Common myeloid progenitor, CD34-positive (primary cell): ENCODE data around the gene SELL.
"Not testable (repeated sequence)": the region's sequence is repeated elsewhere in the genome, so short reads cannot be mapped to it uniquely, and the experiment has no call there.

Experiments
- CTCF ChIA-PET: fragments of 350-600 bp; sonication (Branson Sonifier 250); formaldehyde crosslinking; loops from one replicate; lab custom pipeline; 2021; ENCODE audit warnings: antibody characterized with exemption; lab: Charles Lee
- POLR2A ChIA-PET: fragments of 350-600 bp; sonication (Branson Sonifier 250); formaldehyde crosslinking; loops from one replicate; lab custom pipeline; 2021; ENCODE audit warnings: antibody characterized with exemption; lab: Charles Lee
- DNase-seq, 3 donors: peaks; one replicate each; pipeline versions ENCODE4 v3.0.0 to v3.0.0-alpha.2; 2013
- H3K27ac ChIP-seq, 2 experiments: 1 replicate in 1 of 2; 2 replicates in 1 of 2; pipeline ENCODE4 v1.7.0; 2013; ENCODE audit warnings: inconsistent platforms in 2 of 2, low read length in 2 of 2, mild to moderate bottlenecking in 2 of 2, low read depth in 1 of 2, moderate library complexity in 1 of 2; ENCODE audit not compliant: severe bottlenecking in 2 of 2, insufficient read depth in 1 of 2, poor library complexity in 1 of 2
- H3K27me3 ChIP-seq, 5 experiments: replicated peaks in 2 of 5; 1 replicate in 3 of 5; 2 replicates in 2 of 5; pipeline versions ENCODE4 v1.6.1 to v1.7.0; 2013; ENCODE audit warnings: low read length in 4 of 5, mild to moderate bottlenecking in 2 of 5, moderate library complexity in 2 of 5, inconsistent platforms in 1 of 5; ENCODE audit not compliant: insufficient read depth in 5 of 5, control insufficient read depth in 4 of 5
- H3K36me3 ChIP-seq, 4 experiments: 1 replicate in 2 of 4; 2 replicates in 2 of 4; pipeline versions ENCODE4 v1.6.1 to v1.7.0; 2013; ENCODE audit warnings: low read length in 3 of 4, control low read depth in 1 of 4, mild to moderate bottlenecking in 1 of 4; ENCODE audit not compliant: control insufficient read depth in 4 of 4, insufficient read depth in 4 of 4
- H3K4me1 ChIP-seq, 4 experiments: 1 replicate in 3 of 4; 2 replicates in 1 of 4; pipeline versions ENCODE4 v1.6.1 to v1.7.1; 2013; ENCODE audit warnings: low read length in 3 of 4, mild to moderate bottlenecking in 3 of 4, control low read depth in 1 of 4, inconsistent platforms in 1 of 4, moderate library complexity in 1 of 4; ENCODE audit not compliant: control insufficient read depth in 4 of 4, insufficient read depth in 4 of 4; ENCODE audit errors: control extremely low read depth in 1 of 4
- H3K4me3 ChIP-seq, 7 experiments: 1 replicate in 4 of 7; 2 replicates in 3 of 7; pipeline versions ENCODE4 v1.5.1 to v1.7.0; 2013; ENCODE audit warnings: mild to moderate bottlenecking in 7 of 7, low read length in 6 of 7, moderate library complexity in 6 of 7, inconsistent platforms in 2 of 7, low read depth in 2 of 7, control low read depth in 1 of 7; ENCODE audit not compliant: insufficient read depth in 4 of 7, control insufficient read depth in 1 of 7; ENCODE audit errors: extremely low read depth in 1 of 7
- H3K9me3 ChIP-seq, 5 experiments: 1 replicate in 4 of 5; 2 replicates in 1 of 5; pipeline versions ENCODE4 v1.6.1 to v1.7.1; 2013; ENCODE audit warnings: low read length in 4 of 5, mild to moderate bottlenecking in 2 of 5, inconsistent platforms in 1 of 5, low read depth in 1 of 5, moderate library complexity in 1 of 5; ENCODE audit not compliant: control insufficient read depth in 4 of 5, insufficient read depth in 2 of 5; ENCODE audit errors: control extremely low read depth in 1 of 5
- whole genome bisulfite sequencing: methylation state at CpG from one replicate; pipeline ENCODE4 v1.1.5; 2013; ENCODE audit not compliant: insufficient coverage; 5-methylcytosine and 5-hydroxymethylcytosine counted together

The SELL gene

DNA sequence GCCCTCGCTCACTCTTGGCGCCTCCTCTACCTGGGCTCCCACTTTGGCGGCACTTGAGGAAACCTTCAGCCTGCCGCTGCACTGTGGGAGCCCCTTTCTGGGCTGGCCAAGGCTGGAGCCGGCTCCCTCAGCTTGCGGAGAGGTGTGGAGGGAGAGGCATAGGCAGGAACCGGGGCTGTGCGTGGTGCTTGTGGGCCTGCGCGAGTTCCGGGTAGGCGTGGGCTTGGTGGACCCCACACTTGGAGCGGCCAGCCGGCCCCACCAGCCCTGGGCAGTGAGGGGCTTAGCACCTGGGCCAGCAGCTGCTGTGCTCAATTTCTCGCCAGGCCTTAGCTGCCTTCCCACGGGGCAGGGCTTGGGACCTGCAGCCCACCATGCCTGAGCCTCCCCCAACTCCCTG is 50.4 kb downstream of the SELL start:
- H3K4me3 ChIP-seq, CTCF ChIA-PET, H3K4me1 ChIP-seq, H3K27ac ChIP-seq, DNase-seq, H3K36me3 ChIP-seq, H3K27me3 ChIP-seq, POLR2A ChIA-PET: not testable (repeated sequence)
- WGBS = 100% methylated on average over 8 of the region's 16 CpGs
- peaks cover 0 to 18% (median 3%) of the 10 kb centered on the region in 5 experiments for H3K9me3 ChIP-seq

DNA sequence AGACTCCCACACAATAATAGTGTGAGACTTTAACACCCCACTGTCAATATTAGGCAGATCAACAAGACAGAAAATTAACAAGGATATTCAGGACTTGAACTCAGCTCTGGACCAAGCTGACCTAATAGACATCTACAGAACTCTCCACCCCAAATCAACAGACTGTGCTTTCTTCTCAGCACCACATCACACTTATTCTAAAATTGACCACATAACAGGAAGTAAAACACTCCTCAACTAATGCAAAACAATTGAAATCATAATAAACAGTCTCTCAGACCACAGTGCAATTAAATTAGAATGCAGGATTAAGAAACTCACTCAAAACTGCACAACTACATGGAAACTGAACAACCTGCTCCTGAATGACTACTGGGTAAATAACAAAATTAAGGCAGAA is 52.6 kb downstream of the SELL start:
- H3K36me3 ChIP-seq, DNase-seq, H3K4me3 ChIP-seq, H3K4me1 ChIP-seq, H3K27me3 ChIP-seq, POLR2A ChIA-PET, H3K27ac ChIP-seq: not testable (repeated sequence)
- CTCF ChIA-PET = interaction anchor here (1.5 to 3.5 kb wide), 3 partner anchors 31 to 72 kb away, joined by 4 to 10 read pairs (median 6); no protein-coding TSS in a partner anchor
- H3K9me3 ChIP-seq = peaks cover 0 to 23% (median 3%) of the 10 kb centered on the region in 5 experiments

DNA sequence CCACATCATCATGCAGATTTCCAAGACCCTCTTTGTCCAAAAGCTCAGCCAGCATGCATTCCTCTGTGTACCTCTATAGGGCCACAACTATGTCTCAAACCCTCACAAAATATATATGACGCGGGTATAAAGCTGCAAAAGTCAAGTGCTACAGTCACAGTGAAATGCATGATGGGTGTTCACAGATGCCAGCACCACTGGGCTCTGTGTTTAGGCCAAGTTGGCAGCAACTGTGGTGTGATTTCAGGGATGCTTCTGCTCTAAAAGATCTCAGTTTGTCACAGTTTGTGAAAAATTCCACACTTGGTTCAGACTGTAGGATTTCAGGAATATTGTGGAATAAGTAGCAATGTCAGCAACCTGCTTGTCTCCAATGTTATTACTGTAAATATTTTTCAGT is 57.5 kb downstream of the SELL start:
- Histone ChIP-seq H3K4me1 (peaks cover 0 to 4% (median 2%) of the 10 kb centered on the region in 4 experiments), H3K4me3 (no peak overlapping the region), H3K27ac (no peak overlapping the region), H3K27me3 (no peaks in the 10 kb centered on the region), H3K36me3 (no peaks in the 10 kb centered on the region), H3K9me3 (peaks cover 0 to 28% (median 3%) of the 10 kb centered on the region in 5 experiments)
- WGBS = 100% methylated on average over 2 of the region's 2 CpGs
- ChIA-PET POLR2A (no interaction called here), CTCF (no interaction called here)
- DNase-seq = no peak

DNA sequence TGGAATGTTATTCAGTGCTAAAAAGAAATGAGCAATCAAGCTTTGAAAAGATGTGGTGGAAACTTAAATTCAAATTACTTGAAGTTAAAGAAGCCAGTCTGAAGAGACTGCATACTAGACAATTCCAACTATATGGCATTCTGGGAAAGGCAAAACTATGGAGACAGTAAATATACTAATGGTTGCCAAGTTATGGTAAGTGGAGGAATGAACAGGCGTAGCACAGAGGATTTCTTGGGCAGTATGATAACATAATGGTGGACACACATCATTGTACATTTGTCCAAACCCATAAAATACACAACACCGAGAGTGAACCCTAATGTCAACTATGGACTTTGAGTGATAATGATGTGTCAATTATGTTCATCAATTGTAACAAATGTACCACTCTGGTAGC is 60.4 kb downstream of the SELL start:
- no peaks in the 10 kb centered on the region for H3K27me3 ChIP-seq
- H3K4me1 ChIP-seq = peaks cover 0 to 7% (median 5%) of the 10 kb centered on the region in 4 experiments
- ChIA-PET POLR2A (no interaction called here), CTCF (interaction anchor here (0.5 kb wide), 1 partner anchor 42 kb away, joined by 4 read pairs; no protein-coding TSS in a partner anchor)
- no peak overlapping the region for H3K4me3 ChIP-seq
- H3K36me3 ChIP-seq = no peaks in the 10 kb centered on the region
- H3K9me3 ChIP-seq = peaks cover 0 to 14% (median 0%) of the 10 kb centered on the region in 5 experiments
- H3K27ac ChIP-seq = no peak overlapping the region
- no CpG with 5 or more reads among the region's 2 CpGs for WGBS
- no peak for DNase-seq

DNA sequence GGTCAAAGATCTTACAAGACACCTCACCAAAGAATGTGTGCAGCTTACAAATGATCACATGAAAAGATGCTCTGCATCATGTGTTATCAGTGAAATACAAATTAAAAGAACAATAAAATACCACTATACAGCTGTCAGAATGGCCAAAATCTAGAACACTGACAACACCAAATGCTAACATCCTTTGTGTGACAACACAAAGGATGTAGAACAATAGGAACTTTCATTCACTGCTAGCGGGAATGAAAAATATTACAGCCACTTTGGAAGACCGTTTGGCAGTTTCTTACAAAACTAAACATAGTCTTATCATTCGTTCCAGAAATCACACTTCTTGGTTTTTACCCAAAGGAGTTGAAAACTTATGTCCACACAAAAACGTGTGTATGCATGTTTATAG is 60.9 kb downstream of the SELL start:
- Histone ChIP-seq H3K27ac (no peak overlapping the region), H3K27me3 (no peaks in the 10 kb centered on the region), H3K4me3 (no peak overlapping the region), H3K9me3 (peaks cover 0 to 12% (median 0%) of the 10 kb centered on the region in 5 experiments), H3K36me3 (no peaks in the 10 kb centered on the region), H3K4me1 (peaks cover 0 to 7% (median 5%) of the 10 kb centered on the region in 4 experiments)
- no peak for DNase-seq
- ChIA-PET POLR2A (no interaction called here), CTCF (interaction anchor here (0.5 to 1.2 kb wide), 2 partner anchors 43 to 45 kb away, joined by 3 to 4 read pairs; no protein-coding TSS in a partner anchor)
- WGBS = 100% methylated on average over 1 of the region's 4 CpGs

DNA sequence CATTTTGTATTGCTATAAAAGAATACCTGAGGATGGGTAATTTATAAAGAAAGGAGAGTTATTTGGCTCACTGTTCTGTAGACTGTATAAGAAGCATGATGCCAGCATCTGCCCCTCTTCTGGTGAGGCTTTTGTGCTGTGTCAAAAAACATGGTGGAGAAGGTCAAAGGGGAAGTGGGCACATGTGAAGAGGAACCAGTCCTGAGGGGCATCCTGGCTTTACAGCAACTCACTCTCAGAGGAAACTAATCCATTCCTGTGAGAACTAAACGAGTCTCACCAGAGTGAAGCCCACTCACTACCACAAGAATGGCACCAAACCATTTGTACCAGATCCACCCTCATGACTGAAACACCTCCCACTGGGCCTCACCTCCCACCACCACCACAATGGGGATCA is 62.7 kb downstream of the SELL start:
- no peaks in the 10 kb centered on the region for H3K36me3 ChIP-seq
- WGBS = 29% methylated on average over 1 of the region's 1 CpG
- DNase-seq = no peak
- H3K4me3 ChIP-seq = peak overlapping the region in 1 of 7 experiments; percentile 20
- no peaks in the 10 kb centered on the region for H3K27me3 ChIP-seq
- ChIA-PET CTCF (no interaction called here), POLR2A (no interaction called here)
- peaks cover 0 to 7% (median 5%) of the 10 kb centered on the region in 4 experiments for H3K4me1 ChIP-seq
- H3K27ac ChIP-seq = no peak overlapping the region
- H3K9me3 ChIP-seq = peaks cover 0 to 9% (median 0%) of the 10 kb centered on the region in 5 experiments

DNA sequence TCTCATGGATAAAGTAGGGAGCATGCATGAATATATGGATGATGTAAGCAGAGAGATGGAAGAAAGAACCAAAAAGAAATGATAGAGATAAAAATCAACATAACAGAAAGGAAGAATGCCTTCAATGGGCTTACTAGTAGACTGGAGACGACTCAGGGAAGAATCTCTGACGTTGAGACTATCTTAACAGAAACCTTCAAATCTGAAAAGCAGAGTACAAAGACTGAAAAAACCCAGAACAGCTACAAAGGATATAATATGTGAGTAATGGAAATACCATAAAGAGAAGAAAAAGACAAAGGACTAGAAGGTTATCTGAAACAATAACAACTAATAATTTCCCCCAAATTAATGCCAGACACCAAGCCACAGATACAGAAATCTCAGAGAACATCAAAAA is 63.2 kb downstream of the SELL start:
- Histone ChIP-seq H3K27me3 (no peaks in the 10 kb centered on the region), H3K4me1 (peaks cover 0 to 7% (median 5%) of the 10 kb centered on the region in 4 experiments), H3K9me3 (peaks cover 0 to 9% (median 0%) of the 10 kb centered on the region in 5 experiments), H3K27ac (no peak overlapping the region), H3K4me3 (no peak overlapping the region), H3K36me3 (no peaks in the 10 kb centered on the region)
- ChIA-PET POLR2A (no interaction called here), CTCF (no interaction called here)
- no CpG with 5 or more reads among the region's 2 CpGs for WGBS
- DNase-seq = no peak
